H1 (cell line): ENCODE measurements around the gene ARHGAP18. TPM values are rescaled to one million over a fixed set of nuclear protein-coding genes. Genes with fewer than 3 reads are reported as not detected.

Experiments used
- CTCF ChIA-PET: fragments of 300-600 bp; sonication (Branson Sonifier 250); formaldehyde crosslinking; loops from one replicate; lab custom pipeline; 2021; ENCODE audit not compliant: partially characterized antibody; lab: Charles Lee
- POLR2A ChIA-PET: fragments of 300-600 bp; sonication (Branson Sonifier 250); formaldehyde crosslinking; loops from one replicate; lab custom pipeline; 2021; ENCODE audit warnings: inconsistent platforms; ENCODE audit not compliant: partially characterized antibody; lab: Charles Lee
- DNase-seq, 2 experiments: peaks; one replicate each; pipeline versions ENCODE4 v3.0.0 to v3.0.0-alpha.2; 2010 to 2022; ENCODE audit warnings: low spot score in 2 of 2, low read depth in 1 of 2, mixed read lengths in 1 of 2
- FAIRE-seq: peaks from 2 replicates; lab custom pipeline; 2011; peaks lifted over from hg19 to GRCh38; lab: Jason Lieb, UNC
- H2AFZ ChIP-seq: 2 replicates; pipeline ENCODE4 v1.8.1; 2012; ENCODE audit warnings: low read length, inconsistent platforms
- H2AK5ac ChIP-seq: 2 replicates; pipeline ENCODE4 v1.6.1; 2013; ENCODE audit warnings: low read depth, low read length
- H2BK120ac ChIP-seq: replicated peaks from 2 replicates; pipeline ENCODE3; 2013; ENCODE audit warnings: low read depth, low read length, inconsistent platforms
- H2BK12ac ChIP-seq: 2 replicates; pipeline ENCODE4 v1.6.1; 2013; ENCODE audit warnings: low read depth, low read length
- H2BK15ac ChIP-seq: 2 replicates; pipeline ENCODE4 v1.6.1; 2013; ENCODE audit warnings: low read length
- H2BK20ac ChIP-seq: 2 replicates; pipeline ENCODE4 v1.6.1; 2013; ENCODE audit warnings: low read length
- H2BK5ac ChIP-seq: 2 replicates; pipeline ENCODE4 v1.6.1; 2013; ENCODE audit warnings: low read depth, low read length
- H3K14ac ChIP-seq: 2 replicates; pipeline ENCODE4 v1.6.1; 2013; ENCODE audit warnings: inconsistent platforms; ENCODE audit not compliant: insufficient read length
- H3K18ac ChIP-seq: 2 replicates; pipeline ENCODE4 v1.6.1; 2013; ENCODE audit warnings: low read length; ENCODE audit errors: extremely low read depth
- H3K23ac ChIP-seq: 2 replicates; pipeline ENCODE4 v1.6.1; 2013; ENCODE audit warnings: inconsistent platforms; ENCODE audit not compliant: insufficient read length
- H3K23me2 ChIP-seq: 2 replicates; pipeline ENCODE4 v1.6.1; 2013; ENCODE audit warnings: low read depth, low read length
- H3K27ac ChIP-seq: 2 replicates; pipeline ENCODE4 v1.6.1; 2011; ENCODE audit warnings: low read depth, low read length, inconsistent platforms
- H3K27me3 ChIP-seq, 4 experiments: replicated peaks in 1 of 4; 1 replicate in 1 of 4; 2 replicates in 3 of 4; pipeline versions ENCODE4 v1.6.1 to v1.8.1; 2011 to 2013; ENCODE audit warnings: low read length in 3 of 4, mild to moderate bottlenecking in 3 of 4, inconsistent platforms in 2 of 4, mixed read lengths in 2 of 4, moderate library complexity in 1 of 4; ENCODE audit not compliant: control insufficient read depth in 3 of 4, insufficient read depth in 3 of 4; ENCODE audit errors: extremely low read depth in 1 of 4
- H3K36me3 ChIP-seq, 4 experiments: 2 replicates each; pipeline versions ENCODE4 v1.6.1 to v1.8.1; 2011 to 2013; ENCODE audit warnings: mild to moderate bottlenecking in 4 of 4, low read length in 3 of 4, moderate library complexity in 2 of 4, control low read depth in 1 of 4, inconsistent platforms in 1 of 4; ENCODE audit not compliant: insufficient read depth in 4 of 4, control insufficient read depth in 2 of 4
- H3K4ac ChIP-seq: replicated peaks from 2 replicates; pipeline ENCODE3; 2013; ENCODE audit warnings: low read length, low read depth, mixed read lengths, inconsistent platforms; ENCODE audit not compliant: insufficient read length
- H3K4me1 ChIP-seq, 4 experiments: replicated peaks in 1 of 4; 1 replicate in 1 of 4; 2 replicates in 3 of 4; pipeline versions ENCODE4 v1.6.1 to v1.8.1; 2011 to 2013; ENCODE audit warnings: low read length in 3 of 4, inconsistent platforms in 2 of 4, mixed read lengths in 1 of 4; ENCODE audit not compliant: insufficient read depth in 4 of 4, control insufficient read depth in 3 of 4
- H3K4me2 ChIP-seq, 2 experiments: 2 replicates each; pipeline versions ENCODE4 v1.6.1 to v1.8.1; 2011 to 2013; ENCODE audit warnings: low read depth in 2 of 2, low read length in 2 of 2, control low read depth in 1 of 2, inconsistent platforms in 1 of 2, mild to moderate bottlenecking in 1 of 2; ENCODE audit not compliant: insufficient read depth in 1 of 2
- H3K4me3 ChIP-seq, 4 experiments: fragments of 200-600, 300-600 bp in 1 of 4; sonication (generic), shearing (Covaris generic), sonication (Bioruptor Twin) in 1 of 4; 2 replicates each; pipeline versions ENCODE4 v1.5.1 to v1.8.1; 2011 to 2016; ENCODE audit warnings: low read length in 4 of 4, low read depth in 3 of 4, control low read depth in 2 of 4, inconsistent platforms in 2 of 4, mild to moderate bottlenecking in 2 of 4, mixed read lengths in 1 of 4, moderate library complexity in 1 of 4; ENCODE audit not compliant: insufficient read depth in 2 of 4; ENCODE audit errors: extremely low read depth in 1 of 4
- H3K56ac ChIP-seq: replicated peaks from 2 replicates; pipeline ENCODE3; 2013; ENCODE audit warnings: low read depth, mild to moderate bottlenecking, mixed read lengths, low read length, inconsistent platforms; ENCODE audit not compliant: insufficient read length
- H3K79me1 ChIP-seq: 2 replicates; pipeline ENCODE4 v1.6.1; 2013; ENCODE audit warnings: low read depth, low read length, control low read depth
- H3K79me2 ChIP-seq, 2 experiments: 2 replicates each; pipeline versions ENCODE4 v1.6.1 to v1.8.1; 2012 to 2013; ENCODE audit warnings: low read length in 2 of 2, mild to moderate bottlenecking in 2 of 2, inconsistent platforms in 1 of 2; ENCODE audit not compliant: insufficient read depth in 2 of 2, control insufficient read depth in 1 of 2
- H3K9ac ChIP-seq, 4 experiments: replicated peaks in 1 of 4; 1 replicate in 1 of 4; 2 replicates in 3 of 4; pipeline versions ENCODE4 v1.6.1 to v1.8.1; 2011 to 2013; ENCODE audit warnings: low read depth in 3 of 4, low read length in 3 of 4, control low read depth in 2 of 4, mild to moderate bottlenecking in 2 of 4, moderate library complexity in 2 of 4, inconsistent platforms in 1 of 4; ENCODE audit errors: extremely low read depth in 1 of 4
- H3K9me3 ChIP-seq, 2 experiments: 2 replicates each; pipeline versions ENCODE4 v1.6.1 to v1.8.1; 2012 to 2013; ENCODE audit warnings: mild to moderate bottlenecking in 2 of 2, moderate library complexity in 2 of 2, control low read depth in 1 of 2, inconsistent platforms in 1 of 2, low read depth in 1 of 2, low read length in 1 of 2, mixed read lengths in 1 of 2; ENCODE audit not compliant: insufficient read depth in 2 of 2
- H4K20me1 ChIP-seq, 2 experiments: replicated peaks in 1 of 2; 2 replicates each; pipeline versions ENCODE3 to v1.8.1; 2011 to 2013; ENCODE audit warnings: inconsistent platforms in 2 of 2, low read length in 2 of 2, mild to moderate bottlenecking in 1 of 2; ENCODE audit not compliant: insufficient read depth in 2 of 2, control insufficient read depth in 1 of 2
- H4K5ac ChIP-seq: 2 replicates; pipeline ENCODE4 v1.6.1; 2013; ENCODE audit warnings: low read length, low read depth, mixed read lengths, inconsistent platforms; ENCODE audit not compliant: insufficient read length
- H4K8ac ChIP-seq: 2 replicates; pipeline ENCODE4 v1.8.0; 2013; ENCODE audit warnings: mild to moderate bottlenecking, moderate library complexity, low read length, inconsistent platforms; ENCODE audit not compliant: insufficient read depth; ENCODE audit errors: extremely low read depth
- H4K91ac ChIP-seq: replicated peaks from 2 replicates; pipeline ENCODE3; 2013; ENCODE audit warnings: low read length, mixed read lengths, inconsistent platforms; ENCODE audit not compliant: insufficient read length
- CBX5 ChIP-seq: fragments of 300-800, 300-1000 bp; sonication (generic); IDR thresholded peaks from 2 replicates; pipeline ENCODE4 v1.7.1; 2016; ENCODE audit warnings: antibody characterized with exemption, low read length, low read depth
- CBX8 ChIP-seq: fragments of 300-800, 300-1000 bp; sonication (generic); IDR thresholded peaks from 2 replicates; pipeline ENCODE4 v1.7.1; 2016; ENCODE audit warnings: low read depth, low read length, borderline replicate concordance
- CHD2 ChIP-seq: IDR thresholded peaks from 2 replicates; pipeline ENCODE4 v1.6.1; 2012; ENCODE audit warnings: low read length, improper control_type of control experiment
- E2F6 ChIP-seq: IDR thresholded peaks from 2 replicates; pipeline ENCODE4 v1.6.1; 2012; ENCODE audit warnings: inconsistent platforms
- EGR1 ChIP-seq: IDR thresholded peaks from 2 replicates; pipeline ENCODE4 v1.6.1; 2011; ENCODE audit warnings: low read depth, low read length, borderline replicate concordance
- GTF2F1 ChIP-seq: IDR thresholded peaks from 2 replicates; pipeline ENCODE4 v1.6.1; 2012; ENCODE audit warnings: low read depth, low read length, improper control_type of control experiment, borderline replicate concordance
- RNF2 ChIP-seq: fragments of 200-900, 300-1000 bp; sonication (generic); IDR thresholded peaks from 2 replicates; pipeline ENCODE4 v1.7.1; 2016; ENCODE audit warnings: borderline replicate concordance, low read depth, mild to moderate bottlenecking, antibody characterized with exemption, low read length; ENCODE audit not compliant: poor library complexity, severe bottlenecking; ENCODE audit errors: missing control alignments
- SUZ12 ChIP-seq: fragments of 200-600 bp; sonication (generic); IDR thresholded peaks from 2 replicates; pipeline ENCODE4 v1.6.1; 2012; ENCODE audit warnings: mild to moderate bottlenecking, inconsistent platforms, low read length, moderate library complexity, mixed read lengths
- TBP ChIP-seq: IDR thresholded peaks from 2 replicates; pipeline ENCODE4 v1.6.1; 2011; ENCODE audit warnings: low read depth, low read length, improper control_type of control experiment
- WGBS, 2 experiments: shearing (Covaris generic) in 1 of 2; methylation state at CpG; one replicate each; pipeline versions ENCODE4 v1.1.6 to v1.1.7; 2013 to 2015; ENCODE audit warnings: low lambda C conversion rate in 2 of 2, mixed read lengths in 2 of 2, inconsistent platforms in 1 of 2, low coverage in 1 of 2, missing lambda C conversion rate in 1 of 2; ENCODE audit not compliant: insufficient replicate concordance in 2 of 2, insufficient coverage in 1 of 2, insufficient read length in 1 of 2; ENCODE audit errors: extremely low coverage in 1 of 2, missing lambda C conversion rate in 1 of 2; 5-methylcytosine and 5-hydroxymethylcytosine counted together
- polyA plus RNA-seq, 7 experiments: library from polyadenylated mRNA; depleted of rRNA in 3 of 7; stranded (reverse) in 5 of 7; unstranded in 2 of 7; fragments of >200 nt in 5 of 7; fragments of 200-250 nt in 2 of 7; gene quantifications; 1 replicate in 5 of 7; 2 replicates in 1 of 7; 4 replicates in 1 of 7; pipeline versions ENCODE4 v1.2.1 to v1.2.3, GENCODE V29; 2011 to 2013; ENCODE audit warnings: missing spikeins in 2 of 7, mixed read lengths in 2 of 7
- total RNA-seq: library from RNA; stranded (reverse); fragmentation: NEBNext Ultra II Directional; extraction: Animal tissue kit (Norgen Biotek cat#: 25700); gene quantifications from 2 replicates; pipeline ENCODE4 v1.2.1, GENCODE V29; 2021

The ARHGAP18 gene
- total and polyA plus RNA-seq, 2 of the 8 experiments (the other 6 are each of a cell fraction or from before 2014, with no cell fraction given), result 0.83 to 4.5 TPM

GRCh38 chr6:129577691-129578090 is 132.3 kb downstream of the ARHGAP18 start:
- H2AFZ ChIP-seq, result no peak overlapping the region
- no peak overlapping the region for H2BK15ac ChIP-seq
- H3K56ac ChIP-seq, result no peak overlapping the region
- H2AK5ac ChIP-seq, result no peak overlapping the region
- no peak overlapping the region for H3K9ac ChIP-seq
- ChIA-PET POLR2A (no interaction called here), CTCF (interaction anchor here (0.6 to 12.0 kb wide), 7 partner anchors 11 to 186 kb away, joined by 3 to 180 read pairs (median 4); no protein-coding TSS in a partner anchor)
- DNase-seq, result no peak
- no peaks in the 10 kb centered on the region for H3K27me3 ChIP-seq
- no peaks in the 10 kb centered on the region for H3K79me1 ChIP-seq
- no peak overlapping the region for H3K18ac ChIP-seq
- no peaks in the 10 kb centered on the region for H3K23me2 ChIP-seq
- no peak overlapping the region for H4K8ac ChIP-seq
- H3K9me3 ChIP-seq, result no peaks in the 10 kb centered on the region
- no peak overlapping the region for H2BK12ac ChIP-seq
- H3K4me1 ChIP-seq, result no peaks in the 10 kb centered on the region
- no peaks in the 10 kb centered on the region for H3K36me3 ChIP-seq
- no peak overlapping the region for H3K27ac ChIP-seq
- TF ChIP-seq CBX8 (no peak), TBP (no peak), RNF2 (no peak), EGR1 (no peak), CBX5 (no peak), GTF2F1 (no peak), CHD2 (no peak), SUZ12 (no peak), E2F6 (no peak)
- WGBS, 2 experiments, result 77% methylated on average over 3 of the region's 3 CpGs; no CpG with 5 or more reads in 1 of the 2 experiments
- no peak overlapping the region for H4K91ac ChIP-seq
- no peak overlapping the region for H3K23ac ChIP-seq
- H3K4me2 ChIP-seq, result no peak overlapping the region
- FAIRE-seq, result no peak
- H3K4me3 ChIP-seq, result no peak overlapping the region
- H2BK120ac ChIP-seq, result no peak overlapping the region
- H4K20me1 ChIP-seq, result no peaks in the 10 kb centered on the region
- H2BK20ac ChIP-seq, result no peak overlapping the region
- no peak overlapping the region for H3K4ac ChIP-seq
- H3K14ac ChIP-seq, result no peak overlapping the region
- no peak overlapping the region for H4K5ac ChIP-seq
- H3K79me2 ChIP-seq, result no peaks in the 10 kb centered on the region
- H2BK5ac ChIP-seq, result no peak overlapping the region
